ENCODE results near the gene AP4E1.

The AP4E1 gene

GRCh38 chr15:51022206-51022605 lies 113.7 kb downstream of the AP4E1 start (continued):
- TF ChIP-seq, protein P1, sequence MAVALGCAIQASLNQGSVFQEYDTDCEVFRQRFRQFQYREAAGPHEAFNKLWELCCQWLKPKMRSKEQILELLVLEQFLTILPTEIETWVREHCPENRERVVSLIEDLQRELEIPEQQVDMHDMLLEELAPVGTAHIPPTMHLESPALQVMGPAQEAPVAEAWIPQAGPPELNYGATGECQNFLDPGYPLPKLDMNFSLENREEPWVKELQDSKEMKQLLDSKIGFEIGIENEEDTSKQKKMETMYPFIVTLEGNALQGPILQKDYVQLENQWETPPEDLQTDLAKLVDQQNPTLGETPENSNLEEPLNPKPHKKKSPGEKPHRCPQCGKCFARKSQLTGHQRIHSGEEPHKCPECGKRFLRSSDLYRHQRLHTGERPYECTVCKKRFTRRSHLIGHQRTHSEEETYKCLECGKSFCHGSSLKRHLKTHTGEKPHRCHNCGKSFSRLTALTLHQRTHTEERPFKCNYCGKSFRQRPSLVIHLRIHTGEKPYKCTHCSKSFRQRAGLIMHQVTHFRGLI (tag by site-specific recombination; IDR thresholded peaks at IDR 0.05) = no peak
- TF ChIP-seq ZBTB17 (tag by site-specific recombination; IDR thresholded peaks at IDR 0.05) (no peak), ZNF488 (tag by site-specific recombination; IDR thresholded peaks at IDR 0.05) (no peak), ZFP69B (tag by site-specific recombination; IDR thresholded peaks at IDR 0.05) (no peak), EGR2 (tag by site-specific recombination; IDR thresholded peaks at IDR 0.05; ENCODE audit: low read depth) (no peak)

DNA sequence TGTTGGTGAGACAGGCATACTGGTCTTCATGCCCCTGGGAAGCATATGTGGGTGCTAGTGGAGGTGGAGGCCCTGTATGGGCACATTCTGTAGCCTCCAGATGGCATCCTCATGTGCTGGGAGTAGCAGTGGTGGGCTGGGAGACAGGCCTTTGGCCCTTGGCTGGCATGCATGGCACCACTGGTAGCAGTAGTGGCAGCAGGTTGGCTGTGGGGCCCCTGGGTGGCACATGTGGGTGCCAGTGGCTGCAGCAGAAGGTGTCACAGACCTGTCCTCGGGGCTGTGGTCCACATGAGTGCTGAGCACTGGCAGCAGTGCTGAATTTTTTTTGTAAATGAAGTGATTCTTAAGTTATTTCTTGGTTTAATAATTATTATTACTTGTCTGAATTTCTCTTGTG lies 115.0 kb downstream of the AP4E1 start:
- H3K36me3 ChIP-seq (ENCODE audit: control insufficient read depth in 2 of 2, insufficient read depth in 1 of 2, low read length in 2 of 2) = no peaks in the 10 kb centered on the region
- H3K4me1 ChIP-seq (ENCODE audit: control insufficient read depth, insufficient read depth, low read length) = no peaks in the 10 kb centered on the region
- H3K4me3 ChIP-seq (ENCODE audit: low read depth, low read length) = no peak overlapping the region
- no peaks in the 10 kb centered on the region for H3K9me3 ChIP-seq (ENCODE audit: control insufficient read depth, insufficient read depth, low read depth, low read length)
- H3K27ac ChIP-seq (ENCODE audit: extremely low read depth, low read depth, low read length) = no peak overlapping the region
- ChIA-PET CTCF (interaction anchor here (0.6 kb wide), 1 partner anchor 107 kb away, joined by 3 read pairs; no protein-coding TSS in a partner anchor), POLR2A (no interaction called here)
- TF ChIP-seq MEIS1 (CRISPR knock-in tag; IDR thresholded peaks at IDR 0.05; ENCODE audit: borderline replicate concordance) = no peak
- TF ChIP-seq ZNF23 (tag by site-specific recombination; IDR thresholded peaks at IDR 0.05; ENCODE audit: borderline replicate concordance) = no peak
- no peak for TF ChIP-seq ZNF155 (tag by site-specific recombination; IDR thresholded peaks at IDR 0.05)
- TF ChIP-seq PRDM1 (tag by site-specific recombination; IDR thresholded peaks at IDR 0.05) = no peak
- no peak for TF ChIP-seq SCRT1 (tag by site-specific recombination; IDR thresholded peaks at IDR 0.05; ENCODE audit: borderline replicate concordance)
- TF ChIP-seq, protein P2, sequence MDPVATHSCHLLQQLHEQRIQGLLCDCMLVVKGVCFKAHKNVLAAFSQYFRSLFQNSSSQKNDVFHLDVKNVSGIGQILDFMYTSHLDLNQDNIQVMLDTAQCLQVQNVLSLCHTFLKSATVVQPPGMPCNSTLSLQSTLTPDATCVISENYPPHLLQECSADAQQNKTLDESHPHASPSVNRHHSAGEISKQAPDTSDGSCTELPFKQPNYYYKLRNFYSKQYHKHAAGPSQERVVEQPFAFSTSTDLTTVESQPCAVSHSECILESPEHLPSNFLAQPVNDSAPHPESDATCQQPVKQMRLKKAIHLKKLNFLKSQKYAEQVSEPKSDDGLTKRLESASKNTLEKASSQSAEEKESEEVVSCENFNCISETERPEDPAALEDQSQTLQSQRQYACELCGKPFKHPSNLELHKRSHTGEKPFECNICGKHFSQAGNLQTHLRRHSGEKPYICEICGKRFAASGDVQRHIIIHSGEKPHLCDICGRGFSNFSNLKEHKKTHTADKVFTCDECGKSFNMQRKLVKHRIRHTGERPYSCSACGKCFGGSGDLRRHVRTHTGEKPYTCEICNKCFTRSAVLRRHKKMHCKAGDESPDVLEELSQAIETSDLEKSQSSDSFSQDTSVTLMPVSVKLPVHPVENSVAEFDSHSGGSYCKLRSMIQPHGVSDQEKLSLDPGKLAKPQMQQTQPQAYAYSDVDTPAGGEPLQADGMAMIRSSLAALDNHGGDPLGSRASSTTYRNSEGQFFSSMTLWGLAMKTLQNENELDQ (tag by site-specific recombination; IDR thresholded peaks at IDR 0.05; ENCODE audit: low read depth) = no peak
- TF ChIP-seq WT1 (tag by site-specific recombination; IDR thresholded peaks at IDR 0.05) = no peak
- no peak for TF ChIP-seq CTCF (tag by site-specific recombination; IDR thresholded peaks at IDR 0.05)
- TF ChIP-seq ZNF76 (tag by site-specific recombination; IDR thresholded peaks at IDR 0.05; ENCODE audit: borderline replicate concordance, low read depth) = no peak
- TF ChIP-seq ZNF223 (tag by site-specific recombination; IDR thresholded peaks at IDR 0.05) = no peak
- no peak for TF ChIP-seq ZNF785 (tag by site-specific recombination; IDR thresholded peaks at IDR 0.05)
- no peak for TF ChIP-seq ZNF660 (tag by site-specific recombination; IDR thresholded peaks at IDR 0.05)
- no peak for TF ChIP-seq MYNN (tag by site-specific recombination; IDR thresholded peaks at IDR 0.05; ENCODE audit: borderline replicate concordance)
- TF ChIP-seq ZNF558 (tag by site-specific recombination; IDR thresholded peaks at IDR 0.05) = no peak
- TF ChIP-seq, protein P3, sequence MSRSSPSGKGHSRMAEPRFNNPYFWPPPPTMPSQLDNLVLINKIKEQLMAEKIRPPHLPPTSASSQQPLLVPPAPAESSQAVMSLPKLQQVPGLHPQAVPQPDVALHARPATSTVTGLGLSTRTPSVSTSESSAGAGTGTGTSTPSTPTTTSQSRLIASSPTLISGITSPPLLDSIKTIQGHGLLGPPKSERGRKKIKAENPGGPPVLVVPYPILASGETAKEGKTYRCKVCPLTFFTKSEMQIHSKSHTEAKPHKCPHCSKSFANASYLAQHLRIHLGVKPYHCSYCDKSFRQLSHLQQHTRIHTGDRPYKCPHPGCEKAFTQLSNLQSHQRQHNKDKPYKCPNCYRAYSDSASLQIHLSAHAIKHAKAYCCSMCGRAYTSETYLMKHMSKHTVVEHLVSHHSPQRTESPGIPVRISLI (tag by site-specific recombination; IDR thresholded peaks at IDR 0.05) = no peak
- TF ChIP-seq ZNF221 (tag by site-specific recombination; IDR thresholded peaks at IDR 0.05; ENCODE audit: borderline replicate concordance) = no peak
- no peak for TF ChIP-seq ZBTB7A (tag by site-specific recombination; IDR thresholded peaks at IDR 0.05; ENCODE audit: low read depth)
- TF ChIP-seq, protein P4, sequence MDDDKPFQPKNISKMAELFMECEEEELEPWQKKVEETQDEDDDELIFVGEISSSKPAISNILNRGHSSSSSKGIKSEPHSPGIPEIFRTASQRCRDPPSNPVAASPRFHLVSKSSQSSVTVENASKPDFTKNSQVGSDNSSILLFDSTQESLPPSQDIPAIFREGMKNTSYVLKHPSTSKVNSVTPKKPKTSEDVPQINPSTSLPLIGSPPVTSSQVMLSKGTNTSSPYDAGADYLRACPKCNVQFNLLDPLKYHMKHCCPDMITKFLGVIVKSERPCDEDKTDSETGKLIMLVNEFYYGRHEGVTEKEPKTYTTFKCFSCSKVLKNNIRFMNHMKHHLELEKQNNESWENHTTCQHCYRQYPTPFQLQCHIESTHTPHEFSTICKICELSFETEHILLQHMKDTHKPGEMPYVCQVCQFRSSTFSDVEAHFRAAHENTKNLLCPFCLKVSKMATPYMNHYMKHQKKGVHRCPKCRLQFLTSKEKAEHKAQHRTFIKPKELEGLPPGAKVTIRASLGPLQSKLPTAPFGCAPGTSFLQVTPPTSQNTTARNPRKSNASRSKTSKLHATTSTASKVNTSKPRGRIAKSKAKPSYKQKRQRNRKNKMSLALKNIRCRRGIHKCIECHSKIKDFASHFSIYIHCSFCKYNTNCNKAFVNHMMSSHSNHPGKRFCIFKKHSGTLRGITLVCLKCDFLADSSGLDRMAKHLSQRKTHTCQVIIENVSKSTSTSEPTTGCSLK (tag by site-specific recombination; IDR thresholded peaks at IDR 0.05) = no peak
- TF ChIP-seq ZNF211 (tag by site-specific recombination; IDR thresholded peaks at IDR 0.05; ENCODE audit: low read depth) = no peak
